ENCODE data around the gene B3GAT1.

Gene B3GAT1

DNA sequence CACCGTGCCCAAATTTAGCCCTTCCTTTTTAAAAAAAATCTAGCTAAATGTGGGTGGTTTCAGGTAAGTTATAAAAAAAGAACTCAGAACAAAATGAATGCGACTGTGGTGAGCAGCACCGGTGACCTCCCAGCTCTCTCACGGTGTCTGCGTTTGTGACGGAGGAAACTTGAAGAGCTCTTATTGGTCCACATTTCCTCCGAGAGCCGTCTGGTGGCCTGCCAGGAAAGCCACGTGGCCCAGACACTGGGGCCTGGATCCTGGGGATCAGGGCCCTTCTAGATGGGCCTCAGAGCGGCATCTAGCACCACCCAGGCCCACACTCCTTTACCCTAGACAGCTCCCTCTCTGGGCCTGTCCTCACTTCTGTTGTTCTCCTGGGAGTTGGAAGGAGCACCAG is 39.5 kb downstream of the B3GAT1 start:
- no peak for FAIRE-seq
- DNase-seq (ENCODE audit: insufficient read length, low spot score) = no peak
- TF ChIP-seq POLR2A (IDR thresholded peaks at IDR 0.05; ENCODE audit: low read depth, low read length) = no peak

- DNase-seq (ENCODE audit: insufficient read length, low spot score) (no peak), FAIRE-seq (no peak)
- TF ChIP-seq POLR2A (IDR thresholded peaks at IDR 0.05; ENCODE audit: low read depth, low read length) = no peak
These were observed 40.4 kb downstream of the B3GAT1 start for GRCh38 chr11:134371436-134372185.

DNA sequence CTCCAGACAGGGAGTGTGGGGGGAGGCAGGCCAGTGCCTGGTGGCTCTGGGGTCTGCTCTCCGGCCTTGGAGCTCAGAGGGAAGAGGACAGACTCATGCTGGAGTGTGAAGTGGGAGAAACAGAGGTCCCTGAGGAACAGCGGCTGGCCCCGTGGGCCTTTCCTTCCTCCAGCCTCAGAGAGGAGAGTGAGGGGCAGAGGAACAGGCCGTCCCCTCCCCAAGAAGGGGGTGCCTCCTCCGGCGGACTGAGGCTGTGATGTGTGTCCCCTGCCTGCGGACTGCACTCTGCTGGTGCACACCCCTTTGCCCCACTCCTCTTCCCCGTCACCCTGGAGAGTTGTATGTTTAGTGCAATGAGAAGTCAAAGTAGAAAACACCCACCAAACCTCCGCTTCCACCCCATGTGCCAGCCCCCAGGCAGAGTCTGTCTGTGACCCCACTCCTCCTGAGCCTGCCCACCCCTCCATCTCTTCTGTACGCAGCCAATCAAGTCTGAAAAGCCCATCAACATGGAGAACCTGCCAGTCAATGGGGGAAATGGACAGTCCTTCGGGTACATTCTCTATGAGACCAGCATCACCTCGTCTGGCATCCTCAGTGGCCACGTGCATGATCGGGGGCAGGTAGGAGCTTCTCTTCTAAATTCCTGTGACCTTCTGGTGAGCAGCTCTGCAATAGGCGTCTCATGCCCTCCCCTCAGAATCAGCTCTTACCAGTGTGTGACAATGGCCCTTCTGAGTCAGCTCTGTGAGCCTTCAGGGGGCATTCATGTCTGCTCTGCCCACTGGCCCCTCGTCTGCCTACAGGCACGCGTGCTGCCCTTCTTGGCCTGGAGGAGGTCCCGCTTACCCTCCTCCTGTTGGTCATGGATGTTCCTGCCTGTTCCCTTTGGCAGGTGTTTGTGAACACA is 41.3 kb downstream of the B3GAT1 start:
- TF ChIP-seq POLR2A (IDR thresholded peaks at IDR 0.05; ENCODE audit: low read depth, low read length) = no peak
- DNase-seq (ENCODE audit: insufficient read length, low spot score) = no peak
- FAIRE-seq = no peak

DNA sequence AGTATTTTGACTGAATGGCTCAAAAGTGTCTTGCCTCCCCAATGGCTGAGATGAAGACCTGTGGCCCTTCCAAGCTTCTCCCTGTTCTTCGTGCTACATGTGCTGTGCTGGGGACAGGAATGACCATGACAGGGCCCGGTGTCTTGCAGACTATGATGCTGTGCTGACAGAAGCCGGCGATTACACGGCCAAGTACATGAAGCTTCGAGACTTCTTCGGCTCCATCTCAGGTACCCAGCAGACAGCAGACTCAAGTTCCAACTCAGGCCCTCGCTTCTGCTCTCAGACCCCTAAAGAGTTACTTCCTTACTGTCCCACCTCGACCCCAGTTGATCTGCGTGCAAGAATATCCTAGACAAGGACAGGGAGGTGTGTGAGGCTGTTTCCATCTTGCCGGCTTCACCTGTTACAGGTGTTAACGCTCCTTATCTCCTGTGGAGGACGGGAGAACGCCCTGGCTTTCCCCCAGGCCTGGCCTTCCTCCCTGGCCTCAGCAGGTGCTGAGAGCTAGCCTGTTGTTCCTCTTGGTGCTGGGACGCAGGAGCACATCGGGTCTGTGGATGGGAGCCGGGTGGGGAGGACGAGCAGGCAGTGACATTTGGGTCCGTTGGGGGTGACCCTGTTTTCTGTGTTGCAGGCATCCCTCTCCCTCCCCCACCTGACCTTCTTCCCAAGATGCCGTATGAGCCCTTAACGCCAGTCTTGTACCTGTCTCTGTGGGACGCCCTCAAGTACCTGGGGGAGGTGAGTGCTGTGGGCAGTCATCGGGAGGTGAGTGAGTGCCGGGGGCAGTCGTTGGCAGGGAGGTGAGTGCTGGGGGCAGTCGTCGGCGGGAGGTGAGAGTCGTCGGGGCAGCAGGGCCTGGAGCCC is 42.2 kb downstream of the B3GAT1 start:
- DNase-seq (ENCODE audit: insufficient read length, low spot score) (no peak), FAIRE-seq (no peak)
- no peak for TF ChIP-seq POLR2A (IDR thresholded peaks at IDR 0.05; ENCODE audit: low read depth, low read length)

DNA sequence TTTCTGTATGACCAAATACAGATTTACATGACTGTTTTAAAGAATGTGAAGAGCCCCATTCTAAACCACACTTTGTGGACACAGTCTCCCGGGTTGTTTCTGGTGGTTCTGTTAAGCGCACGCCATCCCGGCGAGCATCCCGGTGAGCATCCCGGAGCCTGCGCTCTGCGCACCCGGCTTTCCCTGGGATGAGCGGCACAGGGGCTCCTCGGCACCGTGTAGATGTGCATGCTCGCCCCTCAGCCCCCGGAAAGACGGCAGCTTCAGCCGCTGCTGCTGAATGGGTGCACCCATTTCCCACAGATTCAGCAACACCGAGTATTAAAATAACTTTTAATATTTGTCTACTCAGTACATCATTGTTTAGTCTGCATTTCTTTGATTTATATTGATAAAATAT is 44.3 kb downstream of the B3GAT1 start:
- TF ChIP-seq POLR2A (IDR thresholded peaks at IDR 0.05; ENCODE audit: low read depth, low read length) = no peak
- FAIRE-seq (no peak), DNase-seq (ENCODE audit: insufficient read length, low spot score) (no peak)

- FAIRE-seq = no peak
- TF ChIP-seq POLR2A (IDR thresholded peaks at IDR 0.05; ENCODE audit: low read depth, low read length) = no peak
- DNase-seq (ENCODE audit: insufficient read length, low spot score) = no peak
These were observed 45.8 kb downstream of the B3GAT1 start for GRCh38 chr11:134366254-134366653.

- DNase-seq (ENCODE audit: insufficient read length, low spot score) (no peak), FAIRE-seq (no peak)
- TF ChIP-seq POLR2A (IDR thresholded peaks at IDR 0.05; ENCODE audit: low read depth, low read length) = no peak
These were observed 46.8 kb downstream of the B3GAT1 start for GRCh38 chr11:134365011-134365925.

- FAIRE-seq (no peak), DNase-seq (ENCODE audit: insufficient read length, low spot score) (no peak)
- TF ChIP-seq POLR2A (IDR thresholded peaks at IDR 0.05; ENCODE audit: low read depth, low read length) = no peak
These were observed 47.8 kb downstream of the B3GAT1 start for GRCh38 chr11:134364261-134364660.

DNA sequence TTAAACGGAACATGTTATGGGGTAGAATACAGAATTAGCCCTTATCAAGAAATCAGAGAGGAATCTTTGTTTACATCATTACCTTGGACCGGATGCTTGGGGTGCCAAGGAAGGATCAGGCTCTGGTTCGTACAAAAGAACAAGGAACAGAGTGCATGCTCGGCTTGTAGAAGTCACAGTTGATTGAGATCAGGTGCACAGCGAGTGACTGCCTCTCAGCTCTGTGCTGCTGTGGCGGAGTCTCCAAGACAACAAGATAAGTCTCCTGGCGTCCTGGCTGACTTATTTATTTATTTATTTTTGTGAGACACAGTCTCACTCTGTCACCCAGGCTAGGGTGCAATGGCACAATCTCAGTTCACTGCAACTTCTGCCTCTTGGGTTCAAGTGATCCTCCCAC is 48.5 kb downstream of the B3GAT1 start:
- no peak for FAIRE-seq

DNA sequence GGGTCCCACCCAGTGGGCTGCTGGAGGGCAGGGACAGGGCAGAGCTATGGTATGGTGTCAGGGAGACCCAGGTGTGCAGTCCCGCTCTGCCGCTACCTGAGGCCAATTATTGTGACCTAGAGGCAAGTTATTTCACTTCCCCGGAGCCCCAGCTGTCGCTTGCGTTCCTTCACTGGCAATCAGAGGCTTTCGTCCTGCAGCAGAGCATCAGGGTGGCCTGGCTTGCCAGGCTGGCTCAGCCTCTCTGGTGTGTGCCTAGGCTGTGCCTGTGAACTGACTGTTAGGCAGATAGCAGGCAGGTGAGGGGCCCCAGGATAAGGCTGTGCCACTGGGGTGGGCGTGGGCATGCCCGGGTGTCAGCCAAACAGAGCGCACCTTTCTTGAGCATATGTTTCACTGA is 48.9 kb downstream of the B3GAT1 start:
- no peak for TF ChIP-seq POLR2A (IDR thresholded peaks at IDR 0.05; ENCODE audit: low read depth, low read length)
- no peak for FAIRE-seq
- no peak for DNase-seq (ENCODE audit: insufficient read length, low spot score)

More for the DNA sequence above, 48.5 kb downstream of the B3GAT1 start:
- TF ChIP-seq POLR2A (IDR thresholded peaks at IDR 0.05; ENCODE audit: low read depth, low read length) = no peak
- no peak for DNase-seq (ENCODE audit: insufficient read length, low spot score)

DNA sequence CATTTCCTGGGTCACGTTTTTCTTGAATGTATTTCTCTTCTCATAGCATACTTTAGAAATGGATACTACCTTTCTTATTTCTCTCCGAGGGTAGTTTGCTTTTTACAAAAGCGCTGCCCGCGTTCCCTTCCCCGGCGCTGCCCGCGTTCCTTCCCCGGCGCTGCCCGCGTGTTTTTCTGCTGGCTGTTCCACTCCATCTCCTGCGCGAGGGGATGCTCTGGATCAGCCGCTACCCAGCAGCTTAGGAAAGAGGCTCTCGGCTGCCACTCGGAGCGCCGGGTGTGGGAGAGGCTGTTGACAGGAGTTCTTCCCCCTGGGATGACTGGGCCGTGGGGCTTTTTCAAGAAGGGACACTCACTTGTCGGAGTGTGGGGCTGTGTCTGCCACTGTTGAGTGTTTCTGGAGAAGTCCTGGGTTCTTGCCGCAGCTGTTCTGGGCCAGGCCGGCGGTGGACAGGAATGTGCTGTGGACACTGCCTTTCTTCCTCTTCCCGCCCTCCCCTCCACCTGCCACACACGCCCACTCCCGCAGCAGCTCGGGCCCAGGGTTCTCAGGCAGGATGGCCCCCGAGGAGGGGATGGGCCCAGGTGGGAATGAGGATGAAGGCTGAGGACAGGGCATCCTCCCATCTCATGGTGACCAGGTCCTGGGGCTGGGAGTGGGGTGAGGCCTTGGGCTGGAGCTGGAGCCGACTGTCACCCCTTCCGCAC is 49.7 kb downstream of the B3GAT1 start:
- DNase-seq (ENCODE audit: insufficient read length, low spot score) (no peak), FAIRE-seq (no peak)
- no peak for TF ChIP-seq POLR2A (IDR thresholded peaks at IDR 0.05; ENCODE audit: low read depth, low read length)

DNA sequence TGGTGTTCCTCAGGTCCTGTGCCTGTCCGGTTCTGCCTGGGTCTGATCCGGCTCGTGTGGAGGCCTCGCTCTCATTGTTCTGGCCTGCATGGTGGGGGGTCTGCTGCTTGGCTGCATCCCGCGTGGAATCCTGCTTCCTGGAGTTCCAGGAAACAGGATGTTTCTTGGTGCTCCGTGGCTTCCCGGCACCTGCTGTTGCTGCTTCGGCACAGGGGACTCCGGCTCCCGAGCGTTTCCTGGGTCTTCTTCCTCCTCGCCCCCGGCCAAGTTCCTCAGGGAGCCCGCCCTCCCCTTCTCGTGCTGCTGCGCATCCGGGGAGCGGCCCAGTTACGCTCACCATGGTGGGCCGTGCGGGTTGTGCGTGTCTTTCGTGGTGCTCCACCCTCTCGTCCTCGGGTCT is 50.4 kb downstream of the B3GAT1 start:
- no peak for TF ChIP-seq POLR2A (IDR thresholded peaks at IDR 0.05; ENCODE audit: low read depth, low read length)
- no peak for FAIRE-seq
- no peak for DNase-seq (ENCODE audit: insufficient read length, low spot score)

All from H54 (cell line).